HG03280 (cell line): ENCODE results near the gene GRIN1.

Experiments used
- ATAC-seq: cut with Tn5 transposase; IDR thresholded peaks from one replicate; pipeline ENCODE4 v1.9.1; 2021; ENCODE audit warnings: mild to moderate bottlenecking, moderate library complexity; ENCODE audit not compliant: unreplicated experiment

GRIN1 gene

DNA sequence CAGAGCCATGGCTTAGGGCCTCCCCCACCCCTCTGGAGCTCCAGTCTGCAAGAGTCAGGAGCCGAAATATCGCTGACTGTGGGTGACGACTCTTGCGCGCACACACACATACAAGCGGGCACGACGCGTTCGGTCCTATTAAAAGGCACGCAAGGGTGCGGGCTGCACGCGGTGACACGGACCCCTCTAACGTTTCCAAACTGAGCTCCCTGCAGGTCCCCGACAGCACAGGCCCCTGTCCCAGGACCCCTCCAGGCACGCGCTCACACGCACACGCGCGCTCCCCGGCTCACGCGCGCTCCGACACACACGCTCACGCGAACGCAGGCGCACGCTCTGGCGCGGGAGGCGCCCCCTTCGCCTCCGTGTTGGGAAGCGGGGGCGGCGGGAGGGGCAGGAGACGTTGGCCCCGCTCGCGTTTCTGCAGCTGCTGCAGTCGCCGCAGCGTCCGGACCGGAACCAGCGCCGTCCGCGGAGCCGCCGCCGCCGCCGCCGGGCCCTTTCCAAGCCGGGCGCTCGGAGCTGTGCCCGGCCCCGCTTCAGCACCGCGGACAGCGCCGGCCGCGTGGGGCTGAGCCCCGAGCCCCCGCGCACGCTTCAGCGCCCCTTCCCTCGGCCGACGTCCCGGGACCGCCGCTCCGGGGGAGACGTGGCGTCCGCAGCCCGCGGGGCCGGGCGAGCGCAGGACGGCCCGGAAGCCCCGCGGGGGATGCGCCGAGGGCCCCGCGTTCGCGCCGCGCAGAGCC, at the start of gene GRIN1:
Gene GRIN1 (plus strand): TSS at position 433 of the 746 bp plus-strand sequence. CDS start 333 bp downstream, outside the sequence.
- no peak for ATAC-seq

DNA sequence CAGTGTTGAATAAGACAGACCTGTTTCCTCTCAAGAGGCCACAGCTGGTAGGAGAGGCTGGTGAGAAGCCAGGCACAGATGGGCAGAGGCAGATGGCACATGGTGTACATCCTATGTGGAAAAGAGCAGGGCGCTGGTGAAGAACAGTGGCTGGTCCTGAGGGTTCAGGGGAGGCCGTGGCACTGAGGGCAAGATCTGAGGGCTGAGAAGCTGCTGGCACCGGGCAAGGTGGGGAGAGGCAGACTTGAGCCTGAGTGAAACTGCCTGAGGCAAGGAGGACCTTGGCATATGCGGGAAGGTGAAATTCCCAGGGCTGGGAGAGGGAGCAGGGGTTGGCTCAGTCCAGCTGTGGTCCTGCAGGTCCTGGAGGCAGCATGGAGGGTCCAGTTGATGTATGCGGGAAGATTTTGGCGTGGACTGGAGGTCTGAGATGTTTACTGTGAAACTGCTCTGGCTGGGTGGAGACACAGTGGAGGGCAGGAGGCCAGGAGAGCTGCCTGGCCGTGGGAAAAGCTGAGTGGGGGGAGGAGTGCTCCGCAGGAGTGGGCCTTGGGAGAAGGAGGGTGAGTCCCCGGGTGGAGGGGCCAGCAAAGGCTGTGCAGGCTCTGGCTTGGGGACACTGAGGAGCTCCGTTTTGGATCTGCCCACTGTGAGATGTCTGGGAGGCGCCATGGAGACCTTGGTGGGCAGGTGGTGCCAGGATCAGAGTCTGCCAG, 49.6 kb upstream of the GRIN1 start:
- ATAC-seq, result no peak

DNA sequence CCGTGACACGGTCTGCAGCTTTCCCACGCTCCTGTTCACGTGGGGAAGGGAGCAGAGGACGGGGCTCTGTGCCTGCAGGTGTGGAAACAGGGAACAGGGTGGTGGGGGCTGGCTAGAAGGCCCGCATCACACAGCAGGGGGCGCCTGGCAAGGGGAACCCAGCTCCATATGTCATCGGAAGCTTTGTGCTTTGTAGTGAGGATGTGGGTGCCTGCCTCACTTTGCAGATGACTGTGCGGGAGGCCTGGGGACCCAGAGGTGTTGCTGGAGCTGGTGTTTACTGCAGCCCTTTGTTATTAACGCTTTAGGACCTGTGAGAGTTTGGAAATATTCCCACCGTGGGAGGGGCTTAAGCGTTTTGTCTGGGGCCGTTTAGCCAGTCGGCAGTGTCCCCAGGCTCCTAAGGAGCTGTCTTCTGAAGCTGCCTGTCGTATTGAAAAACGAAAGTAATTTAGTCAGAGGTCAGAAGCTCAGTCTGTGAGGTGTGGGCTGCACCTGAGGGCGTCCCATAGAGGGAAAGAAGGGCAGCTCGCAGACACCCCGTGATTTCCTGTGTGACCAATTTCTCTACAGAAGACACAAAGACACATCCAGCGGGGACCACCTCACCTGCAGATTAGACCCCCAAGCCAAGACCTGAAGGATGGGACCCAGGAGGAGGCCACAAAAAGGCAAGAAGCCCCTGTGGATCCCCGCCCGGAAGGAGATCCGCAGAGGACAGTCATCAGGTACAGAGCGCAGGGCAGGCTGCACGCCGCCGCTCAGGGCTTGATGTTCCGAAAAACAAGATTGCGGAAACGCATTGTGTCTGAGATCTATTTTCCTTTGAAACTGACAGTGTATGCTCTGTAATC, 43.1 kb upstream of the GRIN1 start:
- ATAC-seq, result peak; percentile 77

DNA sequence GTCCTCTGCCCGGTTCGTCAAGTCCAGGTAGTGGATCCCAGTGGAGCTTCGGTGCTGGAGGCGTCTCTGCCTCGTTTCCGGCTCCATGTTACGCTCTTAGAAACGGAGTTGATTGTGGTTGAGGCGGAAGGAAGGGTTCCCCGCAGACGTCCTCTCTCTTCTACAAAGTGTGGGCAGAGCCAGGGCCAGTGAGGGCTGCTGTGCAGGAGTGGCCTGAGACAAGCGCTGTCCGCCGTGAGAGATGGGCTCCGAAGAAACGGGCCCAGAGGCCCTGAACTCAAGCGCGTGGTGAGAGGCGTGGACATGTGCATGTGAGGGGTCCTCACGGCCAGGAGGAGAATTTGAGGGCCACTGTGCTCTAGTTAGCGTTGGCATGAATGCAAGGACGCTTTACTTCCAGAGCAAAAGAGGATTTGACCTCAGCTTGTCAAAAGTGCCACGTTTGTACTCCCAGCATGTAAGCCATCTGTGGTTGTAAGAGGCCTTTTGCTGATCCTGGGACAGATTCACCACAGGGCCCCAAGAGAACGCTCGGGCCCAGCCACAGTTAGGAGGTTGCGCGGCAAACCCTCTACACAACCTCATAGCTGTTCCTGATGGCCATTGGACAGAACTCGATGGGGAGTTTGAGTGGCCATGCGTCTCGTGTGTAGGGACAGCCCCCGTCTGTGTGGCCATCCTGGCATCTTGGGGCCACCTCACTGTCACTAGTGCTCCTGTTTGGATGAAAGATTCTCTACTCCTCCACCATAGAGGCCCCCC, 42.0 kb upstream of the GRIN1 start:
- no peak for ATAC-seq

DNA sequence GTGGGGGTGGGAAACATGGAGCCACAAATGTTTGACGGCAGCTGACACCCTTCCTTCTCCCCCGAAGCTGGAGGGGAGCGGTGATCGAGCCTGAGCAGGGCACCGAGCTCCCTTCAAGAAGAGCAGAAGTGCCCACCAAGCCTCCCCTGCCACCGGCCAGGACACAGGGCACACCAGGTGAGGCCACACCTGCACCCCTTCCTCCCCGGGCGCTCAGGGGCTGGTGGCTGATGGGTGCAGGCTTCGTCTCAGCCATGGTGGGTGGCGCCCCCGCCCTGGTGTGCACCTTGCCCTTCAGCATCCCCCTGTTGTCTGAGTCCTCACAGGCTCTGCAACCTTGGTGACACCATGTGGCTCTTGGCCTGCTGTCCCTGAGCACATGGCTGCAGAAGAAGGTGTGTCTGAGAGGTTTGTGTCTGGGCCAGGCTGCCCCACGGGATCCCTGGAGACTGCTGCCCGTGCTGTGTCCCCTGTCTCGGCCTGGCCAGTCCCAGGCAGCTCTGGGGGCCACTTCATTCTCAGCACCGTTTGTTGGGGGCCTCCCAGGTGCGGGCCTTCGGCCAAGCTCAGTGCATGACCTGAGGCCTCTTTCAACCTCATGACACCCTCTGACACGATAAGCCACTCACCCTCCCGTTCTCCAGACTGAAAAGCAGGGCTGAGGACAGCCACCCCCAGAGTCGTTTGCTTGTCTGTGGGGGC, 41.0 kb upstream of the GRIN1 start:
- ATAC-seq, result no peak

DNA sequence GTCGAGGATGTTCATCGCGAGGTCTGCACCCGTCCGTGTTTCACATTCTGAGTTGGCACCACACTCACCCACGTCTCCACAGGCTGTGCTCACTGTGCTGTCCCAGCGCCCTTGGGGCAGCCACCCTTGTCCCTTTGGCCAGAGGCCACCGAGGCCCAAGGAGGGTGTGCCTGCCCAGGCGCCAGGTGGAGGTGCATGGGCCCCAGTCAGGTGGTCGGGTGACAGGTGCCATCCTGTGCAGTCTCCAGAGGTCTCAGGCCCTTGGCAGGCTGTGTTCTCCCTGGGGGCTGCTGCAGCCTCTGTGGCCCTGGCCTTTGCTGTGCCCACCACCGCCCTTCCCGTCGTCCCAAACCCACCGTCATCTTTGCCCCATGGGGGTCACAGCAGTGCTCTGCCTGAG, 39.7 kb upstream of the GRIN1 start:
- ATAC-seq, result no peak

DNA sequence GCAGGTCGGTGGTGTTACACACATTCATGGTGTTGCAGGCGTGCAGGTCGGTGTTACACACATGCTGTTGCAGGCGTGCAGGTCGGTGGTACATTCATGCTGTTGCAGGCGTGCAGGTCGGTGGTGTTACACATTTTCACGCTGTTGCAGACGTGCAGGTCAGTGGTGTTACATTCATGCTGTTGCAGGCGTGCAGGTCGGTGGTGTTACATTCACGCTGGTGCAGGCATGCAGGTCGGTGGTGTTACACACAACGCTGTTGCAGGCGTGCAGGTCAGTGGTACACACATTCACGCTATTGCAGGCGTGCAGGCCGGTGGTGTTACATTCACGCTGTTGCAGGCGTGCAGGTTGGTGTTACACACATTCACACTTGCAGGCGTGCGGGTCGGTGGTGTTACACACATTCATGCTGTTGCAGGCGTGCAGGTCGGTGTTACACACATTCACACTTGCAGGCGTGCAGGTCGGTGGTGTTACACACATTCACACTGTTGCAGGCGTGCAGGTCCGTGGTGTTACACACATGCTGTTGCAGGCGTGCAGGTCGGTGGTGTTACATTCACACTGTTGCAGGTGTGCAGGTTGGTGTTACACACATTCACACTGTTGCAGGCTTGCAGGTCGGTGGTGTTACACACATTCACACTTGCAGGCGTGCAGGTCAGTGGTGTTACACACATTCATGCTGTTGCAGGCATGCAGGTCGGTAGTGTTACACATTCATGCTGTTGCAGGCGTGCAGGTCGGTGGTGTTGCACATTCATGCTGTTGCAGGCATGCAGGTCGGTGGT, 35.6 kb upstream of the GRIN1 start:
- ATAC-seq, result no peak

DNA sequence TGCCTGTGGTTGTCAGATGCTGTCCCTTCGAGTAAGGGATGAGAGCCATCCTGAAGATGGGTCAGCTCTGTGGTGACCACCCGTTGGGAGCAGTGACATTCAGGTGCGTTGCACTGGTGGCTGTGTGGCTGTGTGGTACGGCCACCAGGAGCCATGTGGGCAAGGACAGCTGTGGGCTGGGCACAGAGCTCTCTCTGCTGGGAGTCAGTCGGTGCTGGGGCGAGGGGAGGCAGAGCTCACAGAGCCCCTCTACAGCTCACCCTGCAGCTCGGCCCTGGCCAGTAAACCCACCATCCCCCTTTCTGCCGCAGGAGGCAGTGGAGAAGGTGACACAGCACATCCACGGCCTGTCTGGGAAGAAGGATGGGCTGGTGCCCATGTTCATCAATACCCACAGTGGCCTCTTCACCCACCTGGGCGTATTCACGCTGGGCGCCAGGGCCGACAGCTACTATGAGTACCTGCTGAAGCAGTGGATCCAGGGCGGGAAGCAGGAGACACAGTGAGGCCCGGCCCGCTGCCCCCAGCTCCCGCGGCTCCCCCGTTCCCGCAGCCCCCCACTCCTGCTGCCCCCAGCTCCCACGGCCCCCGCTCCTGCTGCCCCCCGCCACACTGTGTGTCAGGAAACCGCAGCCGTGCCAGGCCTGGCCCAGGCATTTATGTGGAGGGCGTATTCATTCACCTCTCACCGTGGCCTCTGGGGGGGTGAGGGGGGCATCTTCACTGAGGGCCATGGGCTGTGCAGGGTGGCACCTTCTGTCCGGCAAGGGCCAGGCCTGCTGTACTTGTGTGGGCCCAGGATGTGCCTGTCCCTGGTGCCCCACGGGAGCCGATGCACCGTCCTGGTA, 32.9 kb upstream of the GRIN1 start:
- no peak for ATAC-seq

DNA sequence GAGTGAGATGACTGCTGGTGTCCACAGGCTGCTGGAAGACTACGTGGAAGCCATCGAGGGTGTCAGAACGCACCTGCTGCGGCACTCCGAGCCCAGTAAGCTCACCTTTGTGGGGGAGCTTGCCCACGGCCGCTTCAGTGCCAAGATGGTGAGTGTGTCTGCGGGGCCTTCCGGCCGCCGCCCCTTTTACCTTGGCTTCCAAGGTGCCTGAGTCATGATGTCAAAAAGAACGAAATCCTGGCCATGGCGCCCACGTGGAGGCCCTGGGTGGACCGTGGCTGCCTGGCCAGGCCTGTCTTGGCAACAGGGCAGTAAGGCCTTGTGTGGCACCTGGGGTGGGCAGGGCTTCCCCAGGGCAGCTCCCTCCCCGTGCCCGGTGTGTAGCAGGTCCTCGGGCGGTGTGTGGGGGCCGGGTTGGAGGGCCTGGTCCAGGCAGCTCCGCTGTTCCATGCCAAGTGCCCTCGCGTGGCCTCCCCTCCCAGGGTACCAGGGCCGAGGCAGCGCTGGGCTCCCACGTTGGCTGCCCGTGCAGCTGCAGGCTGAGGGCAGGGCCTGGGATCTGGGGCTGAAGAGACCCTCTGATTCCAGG, 32.2 kb upstream of the GRIN1 start:
- ATAC-seq, result no peak

DNA sequence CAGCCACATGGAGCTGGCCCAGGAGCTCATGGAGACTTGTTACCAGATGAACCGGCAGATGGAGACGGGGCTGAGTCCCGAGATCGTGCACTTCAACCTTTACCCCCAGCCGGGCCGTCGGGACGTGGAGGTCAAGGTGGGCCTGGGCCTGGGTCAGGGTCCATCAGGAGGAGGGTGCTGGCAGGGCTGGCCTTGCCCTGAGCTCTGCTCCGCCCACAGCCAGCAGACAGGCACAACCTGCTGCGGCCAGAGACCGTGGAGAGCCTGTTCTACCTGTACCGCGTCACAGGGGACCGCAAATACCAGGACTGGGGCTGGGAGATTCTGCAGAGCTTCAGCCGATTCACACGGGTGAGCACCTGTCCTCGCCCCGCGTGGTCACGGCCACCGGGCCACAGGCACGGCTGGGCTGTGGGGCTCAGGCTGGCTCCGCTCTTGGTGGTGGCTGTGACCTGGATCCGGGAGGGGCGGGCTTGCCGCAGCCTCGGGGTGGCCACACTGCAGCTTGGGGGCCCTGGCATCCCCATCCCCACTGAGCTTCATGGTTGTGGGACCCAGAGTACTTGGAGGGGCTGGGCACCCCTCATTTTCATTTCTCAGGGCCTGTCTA, 31.5 kb upstream of the GRIN1 start:
- ATAC-seq, result no peak

DNA sequence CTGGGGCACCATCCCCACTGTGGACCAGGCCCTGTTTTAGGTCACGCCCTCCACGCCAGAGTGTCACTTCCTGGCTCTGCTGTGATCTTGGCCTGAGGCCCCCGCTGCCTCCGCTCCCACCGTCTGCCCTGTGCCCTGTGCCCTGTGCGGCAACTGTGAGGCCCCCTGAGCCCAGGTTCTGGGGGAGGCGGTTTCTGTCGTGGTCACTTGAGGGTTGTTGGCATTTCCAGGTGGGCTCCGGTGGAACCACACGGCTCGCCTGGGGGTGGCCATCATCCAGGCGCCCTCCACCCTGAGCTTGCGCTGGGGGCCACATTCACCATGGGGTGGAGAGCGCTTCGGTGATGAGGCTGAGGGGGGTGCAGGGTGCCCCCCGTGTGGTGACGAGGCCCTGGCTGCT, 31.0 kb upstream of the GRIN1 start:
- no peak for ATAC-seq

DNA sequence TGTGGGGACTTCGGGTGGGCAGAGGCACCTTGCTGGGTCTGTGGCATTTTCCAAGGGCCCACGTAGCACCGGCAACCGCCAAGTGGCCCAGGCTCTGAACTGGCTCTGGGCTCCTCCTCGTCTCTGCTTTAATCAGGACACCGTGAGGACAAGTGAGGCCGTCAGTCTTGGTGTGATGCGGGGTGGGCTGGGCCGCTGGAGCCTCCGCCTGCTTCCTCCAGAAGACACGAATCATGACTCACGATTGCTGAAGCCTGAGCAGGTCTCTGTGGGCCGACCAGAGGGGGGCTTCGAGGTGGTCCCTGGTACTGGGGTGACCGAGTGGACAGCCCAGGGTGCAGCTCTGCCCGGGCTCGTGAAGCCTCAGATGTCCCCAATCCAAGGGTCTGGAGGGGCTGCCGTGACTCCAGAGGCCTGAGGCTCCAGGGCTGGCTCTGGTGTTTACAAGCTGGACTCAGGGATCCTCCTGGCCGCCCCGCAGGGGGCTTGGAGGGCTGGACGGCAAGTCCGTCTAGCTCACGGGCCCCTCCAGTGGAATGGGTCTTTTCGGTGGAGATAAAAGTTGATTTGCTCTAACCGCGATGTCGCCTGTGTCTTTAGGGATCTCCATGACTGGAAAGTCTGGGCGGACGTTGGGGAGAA, 30.2 kb upstream of the GRIN1 start:
- ATAC-seq, result no peak

DNA sequence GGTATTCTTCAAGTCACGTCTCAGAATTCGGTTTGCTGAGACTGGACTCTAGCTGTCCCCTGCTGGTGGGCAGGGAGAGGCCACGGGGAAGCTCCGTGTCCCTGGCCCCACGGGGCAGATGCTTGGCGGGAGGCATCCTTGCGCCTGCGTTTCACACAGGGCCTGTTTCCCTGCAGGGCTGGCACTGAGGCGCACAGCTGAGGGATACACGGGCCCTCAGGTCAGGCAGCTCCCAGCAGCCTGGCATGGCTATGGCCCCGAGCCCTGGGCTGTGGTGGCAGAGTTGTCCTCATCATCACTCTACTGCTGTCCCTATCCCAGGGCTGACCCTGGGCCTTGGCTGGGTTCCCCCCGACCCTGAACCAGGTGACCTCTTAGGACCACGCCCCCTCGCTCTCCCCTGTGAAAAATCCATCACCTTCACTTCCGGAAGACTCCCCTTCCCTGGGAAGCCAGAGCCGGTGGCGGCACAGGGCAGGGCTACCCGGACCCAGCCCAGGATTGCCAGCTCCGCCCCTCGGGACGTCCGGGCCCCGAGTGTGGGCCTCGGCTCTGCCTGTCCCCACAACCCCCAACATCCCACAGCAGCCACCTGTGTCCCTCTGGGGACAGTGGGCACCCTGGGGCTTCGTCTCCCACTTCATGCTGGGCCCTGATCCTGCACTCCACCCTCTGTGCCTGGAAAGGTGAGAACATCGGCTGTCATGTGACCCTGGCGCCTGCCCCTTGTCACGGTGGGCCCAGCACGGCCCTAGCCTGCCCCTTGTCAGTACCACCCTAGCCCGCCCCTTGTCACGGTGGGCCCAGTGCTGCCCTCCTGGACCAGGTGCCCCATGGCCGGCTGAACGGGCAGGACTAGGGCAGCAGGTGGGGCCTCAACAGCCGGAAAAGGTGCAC, 29.5 kb upstream of the GRIN1 start:
- no peak for ATAC-seq

DNA sequence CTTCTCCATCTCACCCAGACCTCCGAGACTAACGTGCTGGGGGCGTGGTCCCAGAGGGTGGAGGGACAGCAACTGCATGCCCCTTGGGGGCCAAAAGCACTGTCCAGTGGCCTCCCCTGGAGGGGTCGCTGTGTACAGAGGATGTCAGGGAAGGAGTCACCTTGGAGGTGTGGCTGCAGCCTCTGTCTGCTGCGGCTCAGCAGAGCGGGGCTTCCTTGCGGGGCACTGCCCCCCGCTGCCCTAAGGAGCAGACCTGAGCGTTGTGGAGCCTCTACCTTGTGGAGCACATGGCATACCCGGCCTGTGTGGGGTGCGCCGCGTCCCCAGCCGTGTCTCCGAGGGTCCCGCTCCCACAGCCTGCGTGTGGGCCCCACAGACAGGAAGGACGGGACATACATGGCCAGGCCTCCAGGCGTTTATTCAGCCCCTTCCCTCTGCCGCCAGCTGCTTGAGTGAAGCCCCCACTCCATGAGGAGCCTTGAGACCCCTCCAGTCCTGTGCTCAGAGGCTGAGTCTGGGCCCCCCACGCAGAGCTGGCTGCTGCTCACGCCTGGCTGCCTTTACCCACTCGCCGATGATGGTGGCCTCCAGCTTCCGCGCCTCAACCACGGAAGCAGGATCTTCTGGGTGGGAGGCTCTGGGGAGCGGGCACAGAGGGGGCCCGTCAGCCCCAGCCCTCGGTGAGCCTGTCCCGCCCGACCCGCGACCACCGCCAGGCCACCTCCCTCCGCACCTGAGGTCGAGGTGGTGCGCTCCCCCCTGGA, 28.6 kb upstream of the GRIN1 start:
- no peak for ATAC-seq
